Middle frontal gyrus (tissue), 1 donor: Measurements from ENCODE around the gene PIGZ.

Experiments
- DNase-seq: peaks from one replicate; pipeline ENCODE4 v3.0.0-alpha.2; 2015; ENCODE audit warnings: low spot score; ENCODE audit errors: extremely low spot score

Gene PIGZ

GRCh38 chr3:196983186-196983585 is 14.6 kb upstream of the PIGZ start:
- no peak for DNase-seq

GRCh38 chr3:196981657-196982056 is 13.0 kb upstream of the PIGZ start:
- DNase-seq = no peak

DNA sequence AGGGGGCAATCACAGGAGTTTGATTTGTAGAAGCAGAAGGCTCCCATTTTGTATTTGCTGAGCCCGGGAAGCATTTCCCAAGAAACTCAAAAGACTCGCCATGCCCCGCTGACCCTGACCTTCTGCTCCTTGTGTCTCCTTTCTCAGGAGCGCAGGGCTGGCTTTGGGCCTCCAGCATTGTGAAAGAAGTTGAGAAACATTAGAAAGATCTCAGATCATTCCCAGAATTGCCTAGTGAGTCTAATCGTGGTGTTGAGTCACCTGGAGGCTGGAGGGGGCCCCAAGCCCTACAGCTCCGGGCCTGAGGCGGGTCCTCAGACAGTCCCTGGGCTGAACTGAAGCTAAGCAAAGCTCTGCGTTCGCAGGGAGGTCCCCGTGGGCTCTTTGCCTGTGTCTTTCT is 10.9 kb upstream of the PIGZ start:
- DNase-seq = no peak

DNA sequence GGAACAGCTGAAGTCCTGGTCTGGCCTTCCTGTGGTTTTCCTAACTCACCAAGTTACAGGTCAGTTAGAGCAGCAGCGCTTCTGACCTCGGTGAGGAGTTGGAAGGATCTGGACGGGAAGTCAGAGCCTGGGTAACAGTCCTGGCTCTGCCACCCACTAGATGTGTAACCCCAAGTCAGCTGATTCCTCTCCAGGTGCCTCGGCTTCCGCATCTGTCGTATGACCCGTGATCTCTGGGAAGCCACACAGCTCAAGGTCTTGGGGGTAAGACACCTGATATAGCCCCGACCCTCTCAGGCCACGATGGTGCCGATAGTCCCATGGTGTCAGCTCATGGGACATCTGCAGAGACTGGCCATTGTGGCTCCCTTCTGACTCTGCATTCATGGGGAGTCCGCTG is 8.3 kb upstream of the PIGZ start:
- DNase-seq = no peak

DNA sequence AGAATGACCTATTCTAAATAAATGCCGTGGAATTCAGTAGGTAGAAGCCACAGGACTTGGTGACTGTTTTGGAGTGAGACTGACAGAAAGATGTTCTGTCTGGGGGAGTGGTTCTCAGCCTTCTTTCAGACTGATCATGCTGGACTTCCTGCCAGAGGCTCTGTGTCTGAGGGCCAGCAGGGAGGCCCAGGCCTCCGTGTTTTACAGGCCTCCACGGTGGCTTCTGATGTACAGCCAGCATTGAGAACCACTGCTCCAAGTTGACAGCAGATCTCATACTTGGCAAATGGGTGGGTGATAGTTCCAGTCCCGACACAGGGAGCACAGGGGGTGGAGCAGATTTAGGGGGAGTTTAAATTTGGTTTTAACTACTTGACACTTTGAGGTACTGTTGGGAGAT is 6.7 kb upstream of the PIGZ start:
- DNase-seq = no peak

DNA sequence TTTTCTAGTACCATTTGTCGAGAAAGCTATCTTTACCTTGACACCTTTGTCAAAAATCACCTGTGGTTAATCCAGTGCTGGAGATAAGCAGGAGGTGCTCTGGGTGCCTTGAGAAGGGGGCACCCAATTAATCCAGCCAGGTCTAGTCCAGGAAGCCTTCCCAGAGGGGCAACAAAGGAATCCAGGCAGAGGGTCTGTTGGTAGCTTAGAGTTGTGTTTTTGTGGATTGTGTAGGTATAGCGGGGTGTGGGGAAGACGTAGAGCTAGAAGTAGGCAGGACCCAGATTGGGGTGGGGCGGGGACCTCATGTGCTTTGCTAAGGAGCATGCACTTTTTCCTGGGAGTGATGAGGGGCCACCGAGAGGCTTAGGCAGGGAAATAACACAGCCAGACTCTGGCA is 6.0 kb upstream of the PIGZ start:
- DNase-seq = no peak

- DNase-seq = no peak
These were observed 2.6 kb upstream of the PIGZ start for GRCh38 chr3:196971094-196971698.

- no peak for DNase-seq
These were observed 2.0 kb upstream of the PIGZ start for GRCh38 chr3:196970547-196971093.

GRCh38 chr3:196969660-196970546 is 1.3 kb upstream of the PIGZ start:
- DNase-seq = no peak

DNA sequence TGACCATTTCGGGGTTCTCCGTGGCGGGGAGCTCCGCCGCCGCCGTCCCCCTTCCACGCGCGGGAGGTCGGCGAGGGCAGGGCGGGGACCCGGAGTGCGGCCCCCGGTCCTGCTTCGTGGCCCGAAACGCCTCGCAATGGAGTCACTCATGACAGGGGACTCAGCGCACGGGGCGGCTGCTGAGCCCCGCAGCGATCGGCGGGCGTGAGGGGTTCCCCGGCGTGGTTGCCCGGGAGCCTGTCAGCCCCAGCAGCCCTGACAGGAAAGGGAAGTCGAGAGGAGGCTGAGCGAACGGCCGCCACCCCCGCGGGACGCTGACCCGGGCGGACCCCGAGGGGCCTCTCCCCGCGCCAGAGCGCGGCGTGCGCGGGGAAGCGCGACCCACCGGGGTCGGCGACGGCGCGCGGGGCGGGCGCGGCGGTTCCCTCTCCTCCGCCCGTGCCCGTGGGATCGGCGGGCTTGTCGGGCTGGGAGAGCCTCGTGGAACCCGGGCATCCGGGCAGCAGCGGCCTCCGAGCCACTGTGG is 564 bp upstream of the PIGZ start:
- DNase-seq = no peak

DNA sequence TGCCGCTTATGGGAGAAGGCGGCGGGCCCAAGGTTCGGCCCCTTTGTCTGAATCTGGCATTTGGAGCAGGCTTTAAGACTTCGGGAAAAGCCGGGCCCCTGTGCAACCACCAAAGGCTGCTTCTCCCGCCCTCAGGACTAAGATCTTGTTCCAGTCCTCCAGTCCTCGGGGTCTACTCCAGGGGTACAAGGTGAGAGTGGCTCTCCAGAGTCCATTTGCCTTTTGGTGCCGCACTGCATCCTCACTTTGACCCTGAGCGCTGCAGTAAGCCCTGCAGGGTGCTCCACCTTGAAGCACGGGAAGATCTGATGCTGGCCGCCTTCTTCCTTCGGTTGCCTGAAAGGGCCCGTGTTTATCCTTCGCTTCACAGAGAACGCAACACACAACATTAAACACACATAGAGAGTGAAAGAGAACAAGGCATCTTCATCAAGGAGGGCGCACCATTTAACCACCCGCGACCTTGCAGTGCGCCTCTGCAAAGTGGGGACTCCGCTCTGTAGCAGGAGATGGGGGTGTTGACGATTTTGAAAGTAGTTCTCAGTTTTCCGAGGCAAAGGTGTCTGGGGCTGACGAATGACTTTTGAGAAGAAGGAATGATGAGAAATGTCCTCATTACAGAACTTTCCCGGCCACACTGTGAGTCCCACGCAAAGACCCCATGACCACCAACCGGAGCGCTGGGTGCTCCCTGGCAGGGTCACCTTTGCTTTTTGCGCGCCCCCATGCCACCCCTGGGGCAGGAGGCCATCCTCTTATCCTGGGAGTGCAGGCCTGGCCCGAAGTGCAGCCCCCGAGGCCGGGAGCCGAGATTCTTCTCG is 1.0 kb downstream of the PIGZ start:
- DNase-seq = no peak

- no peak for DNase-seq
These were observed 1.9 kb downstream of the PIGZ start for GRCh38 chr3:196966526-196967401.

GRCh38 chr3:196965804-196966173 is 2.8 kb downstream of the PIGZ start:
- no peak for DNase-seq

- DNase-seq = no peak
These were observed 3.4 kb downstream of the PIGZ start for GRCh38 chr3:196965112-196965803.

DNA sequence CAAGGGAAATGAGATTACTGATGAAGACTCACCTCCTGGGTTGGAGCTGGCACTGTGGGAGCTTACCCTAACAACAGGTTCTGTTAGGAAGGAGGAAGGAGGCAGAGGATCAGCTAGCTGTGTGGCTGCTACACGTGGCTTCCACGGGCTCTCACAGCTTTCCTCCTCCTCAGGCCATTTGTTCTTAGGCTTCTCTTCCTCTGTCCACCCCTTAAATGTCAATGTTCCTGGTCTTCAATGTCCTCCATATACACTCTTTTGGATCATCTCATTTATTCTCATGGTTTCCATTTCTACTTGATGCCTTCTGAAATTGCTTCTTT is 5.0 kb downstream of the PIGZ start:
- no peak for DNase-seq

DNA sequence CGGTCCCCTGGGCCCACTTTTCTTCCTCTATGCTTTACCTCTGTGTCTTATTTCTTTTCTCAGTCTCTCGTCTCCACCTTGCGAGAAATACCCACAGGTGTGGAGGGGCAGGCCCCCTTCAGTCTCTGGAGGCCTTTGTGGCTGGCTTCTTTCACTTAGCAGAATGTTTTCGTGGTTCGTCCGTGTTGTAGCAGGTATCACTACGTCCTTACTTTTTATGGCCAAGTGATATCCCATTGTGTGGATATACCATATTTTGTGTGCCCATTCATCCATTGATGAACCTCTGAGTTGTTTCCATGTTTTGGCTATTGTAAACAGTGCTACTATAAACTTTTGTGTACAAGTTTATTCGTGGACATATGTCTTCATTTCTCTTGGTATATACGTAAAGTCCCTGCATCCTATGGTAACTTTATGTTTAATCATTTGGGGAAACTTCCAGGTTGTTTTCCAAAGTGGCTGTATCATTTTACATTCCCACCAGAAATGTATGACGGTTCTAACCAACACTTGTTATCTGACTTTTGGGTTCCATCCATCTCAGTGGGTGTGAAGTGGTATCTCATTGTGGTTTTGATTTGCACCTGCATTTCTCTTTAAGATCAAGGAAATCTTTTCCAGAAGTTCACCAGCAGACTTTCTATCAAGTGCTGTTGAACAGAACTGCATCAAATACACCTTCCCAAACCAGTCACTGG is 5.6 kb downstream of the PIGZ start:
- no peak for DNase-seq

DNA sequence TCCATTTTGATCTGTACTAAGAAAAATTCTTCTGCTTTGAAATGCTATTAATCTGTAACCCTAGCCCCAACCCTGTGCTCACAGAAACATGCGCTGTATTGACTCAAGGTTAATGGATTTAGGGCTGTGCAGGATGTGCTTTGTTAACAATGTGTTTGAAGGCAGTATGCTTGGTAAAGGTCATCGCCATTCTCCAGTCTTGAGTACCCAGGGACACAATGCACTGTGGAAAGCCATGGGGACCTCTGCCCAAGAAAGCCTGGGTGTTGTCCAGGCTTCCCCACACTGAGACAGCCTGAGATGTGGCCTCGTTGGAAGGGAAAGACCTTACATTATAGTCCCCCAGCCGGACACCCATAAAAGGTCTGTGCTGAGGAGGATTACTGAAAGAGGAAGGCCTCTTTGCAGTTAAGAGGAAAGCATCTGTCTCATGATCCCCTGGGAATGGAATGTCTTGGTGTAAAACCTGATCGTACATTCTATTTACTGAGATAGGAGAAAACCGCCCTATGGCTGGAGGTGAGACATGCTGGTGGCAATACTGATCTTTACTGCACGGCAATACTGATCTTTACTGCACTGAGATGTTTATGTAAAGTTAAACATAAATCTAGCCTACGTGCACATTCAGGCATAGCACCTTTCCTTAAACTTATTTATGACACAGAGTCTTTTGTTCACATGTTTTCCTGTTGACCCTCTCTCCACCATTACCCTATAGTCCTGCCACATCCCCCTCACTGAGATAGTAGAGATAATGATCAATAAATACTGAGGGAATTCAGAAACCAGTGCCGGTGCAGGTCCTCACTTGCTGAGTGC is 6.3 kb downstream of the PIGZ start:
- DNase-seq = no peak

DNA sequence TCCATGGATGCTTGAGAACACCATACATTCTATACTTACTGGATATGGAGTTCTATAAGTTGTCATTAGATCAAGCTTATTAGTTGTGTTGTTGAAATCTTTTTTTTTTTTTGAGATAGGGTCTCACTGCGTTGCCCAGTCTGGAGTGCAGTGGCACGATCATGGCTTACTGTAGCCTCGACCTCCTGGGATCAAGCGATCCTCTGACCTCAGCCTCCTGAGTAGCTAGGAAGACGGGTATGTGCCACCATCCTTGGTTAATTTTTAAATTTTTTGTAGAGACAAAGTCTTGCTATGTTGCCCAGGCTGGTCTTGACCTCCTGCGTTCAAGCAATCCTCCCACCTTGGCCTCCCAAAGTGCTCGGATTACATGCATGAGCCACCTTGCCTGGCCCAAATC is 13.8 kb downstream of the PIGZ start:
- no peak for DNase-seq

GRCh38 chr3:196951371-196951770 is 17.3 kb downstream of the PIGZ start:
- no peak for DNase-seq
